NCI-H748 treated with DMSO at 0.1 percent for 48 hours (cell line): ENCODE data around the gene CAGE1.

Experiments used
- DNase-seq: peaks from one replicate; lab custom pipeline; 2025; lab: John Stamatoyannopoulos, UW

Gene CAGE1

GRCh38 chr6:7309050-7309449 is 80.5 kb downstream of the CAGE1 start:
- DNase-seq, result no peak

- no peak for DNase-seq
These were observed 82.0 kb downstream of the CAGE1 start for GRCh38 chr6:7307533-7307932.

- DNase-seq, result no peak
These were observed 84.7 kb downstream of the CAGE1 start for GRCh38 chr6:7304821-7305220.

- no peak for DNase-seq
These were observed 87.8 kb downstream of the CAGE1 start for GRCh38 chr6:7301702-7302101.

- no peak for DNase-seq
These were observed 88.6 kb downstream of the CAGE1 start for GRCh38 chr6:7300926-7301325.

- DNase-seq, result no peak
These were observed 91.4 kb downstream of the CAGE1 start for GRCh38 chr6:7298113-7298512.

GRCh38 chr6:7296602-7297001 is 92.9 kb downstream of the CAGE1 start:
- no peak for DNase-seq

GRCh38 chr6:7295916-7296315 is 93.6 kb downstream of the CAGE1 start:
- no peak for DNase-seq

- DNase-seq, result no peak
These were observed 96.8 kb downstream of the CAGE1 start for GRCh38 chr6:7292596-7293255.

- DNase-seq, result no peak
These were observed 99.5 kb downstream of the CAGE1 start for GRCh38 chr6:7290079-7290478.

GRCh38 chr6:7285416-7285815 is 104.1 kb downstream of the CAGE1 start:
- DNase-seq, result no peak

GRCh38 chr6:7283676-7284075 is 105.9 kb downstream of the CAGE1 start:
- DNase-seq, result no peak

- no peak for DNase-seq
These were observed 107.2 kb downstream of the CAGE1 start for GRCh38 chr6:7282097-7282906.
